DOHH2 (cell line): Measurements from ENCODE around the gene RGS16.

Experiments used
- EZH2phosphoT487 ChIP-seq: fragments of 200-600 bp; sonication (generic); IDR thresholded peaks from 2 replicates; pipeline ENCODE4 v1.6.1; 2017; ENCODE audit warnings: borderline replicate concordance, mild to moderate bottlenecking, antibody characterized with exemption, low read length, moderate library complexity, mixed read lengths
- TF ChIP-seq, protein P1 (sequence below): fragments of 200-600 bp; sonication (generic); IDR thresholded peaks from one replicate; pipeline ENCODE4 v1.5.1; 2014; ENCODE audit warnings: antibody characterized with exemption, mild to moderate bottlenecking, low read depth, low read length; ENCODE audit not compliant: poor library complexity, severe bottlenecking

DNA sequence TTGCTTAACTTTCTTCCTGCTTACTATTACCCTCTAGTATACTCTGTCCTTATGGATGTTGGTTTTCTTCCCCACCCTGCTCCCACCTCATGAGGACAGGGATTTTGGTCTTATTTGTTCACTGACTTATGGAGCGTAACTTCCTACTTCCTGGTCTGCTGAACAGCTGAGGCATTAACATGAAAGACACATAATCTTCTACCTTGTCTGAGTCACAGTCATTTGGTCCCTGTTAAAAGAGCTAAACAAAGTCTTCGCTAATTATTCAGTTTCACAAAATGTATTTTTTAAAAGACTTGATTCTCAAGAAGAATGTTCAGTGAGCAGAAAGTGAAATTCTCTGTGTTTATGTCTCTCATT is 33.6 kb downstream of the RGS16 start:
- TF ChIP-seq EZH2phosphoT487: no peak
- TF ChIP-seq, protein P1, sequence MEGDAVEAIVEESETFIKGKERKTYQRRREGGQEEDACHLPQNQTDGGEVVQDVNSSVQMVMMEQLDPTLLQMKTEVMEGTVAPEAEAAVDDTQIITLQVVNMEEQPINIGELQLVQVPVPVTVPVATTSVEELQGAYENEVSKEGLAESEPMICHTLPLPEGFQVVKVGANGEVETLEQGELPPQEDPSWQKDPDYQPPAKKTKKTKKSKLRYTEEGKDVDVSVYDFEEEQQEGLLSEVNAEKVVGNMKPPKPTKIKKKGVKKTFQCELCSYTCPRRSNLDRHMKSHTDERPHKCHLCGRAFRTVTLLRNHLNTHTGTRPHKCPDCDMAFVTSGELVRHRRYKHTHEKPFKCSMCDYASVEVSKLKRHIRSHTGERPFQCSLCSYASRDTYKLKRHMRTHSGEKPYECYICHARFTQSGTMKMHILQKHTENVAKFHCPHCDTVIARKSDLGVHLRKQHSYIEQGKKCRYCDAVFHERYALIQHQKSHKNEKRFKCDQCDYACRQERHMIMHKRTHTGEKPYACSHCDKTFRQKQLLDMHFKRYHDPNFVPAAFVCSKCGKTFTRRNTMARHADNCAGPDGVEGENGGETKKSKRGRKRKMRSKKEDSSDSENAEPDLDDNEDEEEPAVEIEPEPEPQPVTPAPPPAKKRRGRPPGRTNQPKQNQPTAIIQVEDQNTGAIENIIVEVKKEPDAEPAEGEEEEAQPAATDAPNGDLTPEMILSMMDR: no peak
